Endothelial cell of umbilical vein (primary cell): Measurements from ENCODE around the gene TACR1. TPM values are rescaled to one million over a fixed set of nuclear protein-coding genes. Genes with fewer than 3 reads are reported as not detected.

Source experiments
- BruUV-seq: library from RNA; stranded (reverse); fragments of 400-500 nt; replicated peaks from 2 replicates; lab custom pipeline; 2021; lab: Mats Ljungman, UMichigan
- CTCF ChIA-PET: fragments of 300-600, 350-600 bp; sonication (Branson Sonifier 250); formaldehyde crosslinking; loops from one replicate; lab custom pipeline; 2021; ENCODE audit warnings: antibody characterized with exemption, inconsistent platforms; lab: Charles Lee
- POLR2A ChIA-PET: fragments of 300-600, 350-600 bp; sonication (Branson Sonifier 250); formaldehyde crosslinking; loops from one replicate; lab custom pipeline; 2021; ENCODE audit warnings: antibody characterized with exemption, inconsistent platforms; lab: Charles Lee
- DNase-seq: peaks from one replicate; pipeline ENCODE4 v3.0.0-alpha.2; 2011; ENCODE audit warnings: low read depth, low spot score
- FAIRE-seq: peaks from 2 replicates; lab custom pipeline; 2011; peaks lifted over from hg19 to GRCh38; lab: Jason Lieb, UNC
- H2AFZ ChIP-seq: 2 replicates; pipeline ENCODE4 v1.6.0; 2012; ENCODE audit warnings: low read depth, low read length, control low read depth, inconsistent platforms
- H3K27ac ChIP-seq: 2 replicates; pipeline ENCODE4 v1.5.1; 2011; ENCODE audit warnings: low read depth, mild to moderate bottlenecking, control low read depth, low read length, moderate library complexity; ENCODE audit not compliant: insufficient read depth
- H3K27me3 ChIP-seq, 2 experiments: 2 replicates each; pipeline versions ENCODE4 v1.6.0 to v1.6.1; 2011; ENCODE audit warnings: low read length in 2 of 2, mixed read lengths in 1 of 2; ENCODE audit not compliant: control insufficient read depth in 2 of 2, insufficient read depth in 2 of 2
- H3K36me3 ChIP-seq, 2 experiments: 2 replicates in 1 of 2; 3 replicates in 1 of 2; pipeline ENCODE4 v1.5.1; 2011; ENCODE audit warnings: low read length in 2 of 2, mild to moderate bottlenecking in 1 of 2, moderate library complexity in 1 of 2; ENCODE audit not compliant: control insufficient read depth in 2 of 2, insufficient read depth in 2 of 2; ENCODE audit errors: extremely low read depth in 1 of 2
- H3K4me1 ChIP-seq: 3 replicates; pipeline ENCODE4 v1.5.1; 2011; ENCODE audit warnings: mild to moderate bottlenecking, low read length; ENCODE audit not compliant: control insufficient read depth, insufficient read depth; ENCODE audit errors: extremely low read depth
- H3K4me2 ChIP-seq: 2 replicates; pipeline ENCODE4 v1.6.1; 2011; ENCODE audit warnings: low read length, control low read depth, mixed read lengths; ENCODE audit not compliant: insufficient read depth
- H3K4me3 ChIP-seq, 3 experiments: fragments of 200-600 bp in 1 of 3; sonication (generic), shearing (Covaris generic) in 1 of 3; replicated peaks in 1 of 3; 2 replicates each; pipeline ENCODE4 v1.5.1; 2011 to 2016; ENCODE audit warnings: control low read depth in 3 of 3, low read length in 3 of 3, mild to moderate bottlenecking in 2 of 3, inconsistent platforms in 1 of 3, low read depth in 1 of 3, moderate library complexity in 1 of 3; ENCODE audit not compliant: insufficient read depth in 1 of 3
- H3K79me2 ChIP-seq: 2 replicates; pipeline ENCODE4 v1.6.0; 2012; ENCODE audit warnings: low read length, inconsistent platforms; ENCODE audit not compliant: control insufficient read depth, insufficient read depth
- H3K9ac ChIP-seq: replicated peaks from 2 replicates; pipeline ENCODE3; 2011; ENCODE audit warnings: low read length, control low read depth; ENCODE audit not compliant: insufficient read depth; ENCODE audit errors: extremely low read depth
- H3K9me1 ChIP-seq: replicated peaks from 3 replicates; pipeline ENCODE4 v1.6.0; 2011; ENCODE audit warnings: mild to moderate bottlenecking, low read length; ENCODE audit not compliant: control insufficient read depth, insufficient read depth; ENCODE audit errors: extremely low read depth
- H3K9me3 ChIP-seq: replicated peaks from 2 replicates; pipeline ENCODE4 v1.5.1; 2012; ENCODE audit warnings: low read length, inconsistent platforms; ENCODE audit not compliant: control insufficient read depth, insufficient read depth
- H4K20me1 ChIP-seq: replicated peaks from 2 replicates; pipeline ENCODE3; 2011; ENCODE audit warnings: mild to moderate bottlenecking, low read length; ENCODE audit not compliant: control insufficient read depth, insufficient read depth; ENCODE audit errors: extremely low read depth
- EZH2 ChIP-seq: IDR thresholded peaks from 2 replicates; pipeline ENCODE4 v1.6.1; 2012; ENCODE audit warnings: borderline replicate concordance, low read depth, mild to moderate bottlenecking, moderate library complexity, low read length, inconsistent platforms; ENCODE audit not compliant: severe bottlenecking
- FOS ChIP-seq: IDR thresholded peaks from 2 replicates; pipeline ENCODE4 v1.6.1; 2011; ENCODE audit warnings: mild to moderate bottlenecking, low read length, moderate library complexity, borderline replicate concordance; ENCODE audit not compliant: insufficient read depth
- GATA2 ChIP-seq: IDR thresholded peaks from 2 replicates; pipeline ENCODE4 v1.7.0; 2011; ENCODE audit warnings: low read depth, mild to moderate bottlenecking, moderate library complexity, mixed read lengths, low read length; ENCODE audit not compliant: insufficient read length, insufficient read depth
- JUN ChIP-seq: IDR thresholded peaks from 2 replicates; pipeline ENCODE4 v1.6.1; 2011; ENCODE audit warnings: borderline replicate concordance, low read depth; ENCODE audit not compliant: insufficient read length, insufficient read depth
- MYC ChIP-seq: IDR thresholded peaks from one replicate; pipeline ENCODE4 v1.6.1; 2011; ENCODE audit warnings: mild to moderate bottlenecking, low read depth, low read length
- POLR2A ChIP-seq: IDR thresholded peaks from 2 replicates; pipeline ENCODE4 v1.6.1; 2012; ENCODE audit warnings: low read depth, mild to moderate bottlenecking, control low read depth, low read length
- POLR2AphosphoS5 ChIP-seq: IDR thresholded peaks from 2 replicates; pipeline ENCODE4 v1.6.1; 2012; ENCODE audit warnings: low read depth, mild to moderate bottlenecking, control low read depth, low read length, moderate library complexity; ENCODE audit not compliant: insufficient read depth
- dilution Hi-C: fragments of 300-500 bp; cut with MboI; formaldehyde crosslinking; loops from one replicate; pipeline ENCODE4 v1.15.0; 2019; ENCODE audit warnings: low sequenced_read_pairs; ENCODE audit not compliant: extremely low pct_ligation_motif_present
- intact Hi-C: fragments of 100-400 bp; cut with micrococcal nuclease; formaldehyde crosslinking; loops from one replicate; pipeline ENCODE4 v1.10.0; 2022
- polyA plus RNA-seq, 4 experiments: library from polyadenylated mRNA; depleted of rRNA in 3 of 4; stranded (reverse) in 3 of 4; unstranded in 1 of 4; fragments of >200 nt; gene quantifications; 2 replicates each; pipeline versions ENCODE4 v1.2.1 to v1.2.3, GENCODE V29; 2011 to 2012; ENCODE audit warnings: missing spikeins in 1 of 4
- total RNA-seq: library from RNA; stranded (reverse); gene quantifications from 2 replicates; pipeline ENCODE4 v1.2.3, GENCODE V29; 2021
- TF ChIP-seq, protein P1 (sequence below), 2 donors: IDR thresholded peaks; 1 replicate in 1 of 2; 2 replicates in 1 of 2; pipeline ENCODE4 v1.5.1; 2011; ENCODE audit warnings: low read length in 2 of 2, mild to moderate bottlenecking in 2 of 2, moderate library complexity in 2 of 2, control low read depth in 1 of 2, inconsistent platforms in 1 of 2, low read depth in 1 of 2; ENCODE audit not compliant: insufficient read depth in 1 of 2; ENCODE audit errors: extremely low read depth in 1 of 2
- TF ChIP-seq, protein P2 (sequence below): IDR thresholded peaks from 2 replicates; pipeline ENCODE4 v1.6.1; 2011; ENCODE audit not compliant: insufficient read depth, insufficient read length

TACR1 gene
- total and polyA plus RNA-seq, 2 donors (not counting 3 experiments of a cell fraction or from before 2014, with no cell fraction given): not detected

DNA sequence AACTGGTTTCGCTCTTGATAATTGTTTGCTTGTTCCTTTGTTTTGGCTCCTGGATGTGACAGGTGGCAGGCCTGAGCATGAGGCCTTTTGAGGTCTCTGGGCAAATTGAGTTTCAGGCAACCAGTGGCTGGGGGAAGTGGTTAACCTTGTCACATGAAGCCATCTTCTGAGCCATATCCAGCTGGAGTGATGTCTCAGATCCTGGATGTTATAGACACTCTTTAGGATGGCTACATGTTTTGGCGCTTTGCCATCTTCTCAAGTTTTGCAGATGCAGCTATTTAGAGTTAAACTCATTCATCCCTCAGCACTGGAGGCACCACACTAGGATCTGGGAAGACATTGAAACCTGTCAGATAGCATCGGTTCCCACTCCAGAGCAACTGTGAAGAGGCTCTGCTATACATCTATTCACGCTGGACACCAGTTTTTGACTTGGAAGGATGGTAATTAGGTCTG lies 25.3 kb upstream of the TACR1 start:
- no peaks in the 10 kb centered on the region for H4K20me1 ChIP-seq
- ChIA-PET CTCF (interaction anchor here (1.1 kb wide), 1 partner anchor 17 kb away, joined by 3 read pairs; no protein-coding TSS in a partner anchor), POLR2A (no interaction called here)
- H3K9me3 ChIP-seq: no peaks in the 10 kb centered on the region
- no peaks in the 10 kb centered on the region for H3K79me2 ChIP-seq
- no peak overlapping the region for H3K27ac ChIP-seq
- peaks cover 0 to 1% of the 10 kb centered on the region in 2 experiments for H3K27me3 ChIP-seq
- no peak overlapping the region for H3K4me2 ChIP-seq
- no TSS peak for BruUV-seq
- H3K9ac ChIP-seq: no peak overlapping the region
- H3K4me3 ChIP-seq: no peak overlapping the region
- DNase-seq: no peak
- no peaks in the 10 kb centered on the region for H3K4me1 ChIP-seq
- dilution Hi-C loops: no loop called here
- intact Hi-C loops: no loop called here
- no peaks in the 10 kb centered on the region for H3K36me3 ChIP-seq
- TF ChIP-seq, protein P1, sequence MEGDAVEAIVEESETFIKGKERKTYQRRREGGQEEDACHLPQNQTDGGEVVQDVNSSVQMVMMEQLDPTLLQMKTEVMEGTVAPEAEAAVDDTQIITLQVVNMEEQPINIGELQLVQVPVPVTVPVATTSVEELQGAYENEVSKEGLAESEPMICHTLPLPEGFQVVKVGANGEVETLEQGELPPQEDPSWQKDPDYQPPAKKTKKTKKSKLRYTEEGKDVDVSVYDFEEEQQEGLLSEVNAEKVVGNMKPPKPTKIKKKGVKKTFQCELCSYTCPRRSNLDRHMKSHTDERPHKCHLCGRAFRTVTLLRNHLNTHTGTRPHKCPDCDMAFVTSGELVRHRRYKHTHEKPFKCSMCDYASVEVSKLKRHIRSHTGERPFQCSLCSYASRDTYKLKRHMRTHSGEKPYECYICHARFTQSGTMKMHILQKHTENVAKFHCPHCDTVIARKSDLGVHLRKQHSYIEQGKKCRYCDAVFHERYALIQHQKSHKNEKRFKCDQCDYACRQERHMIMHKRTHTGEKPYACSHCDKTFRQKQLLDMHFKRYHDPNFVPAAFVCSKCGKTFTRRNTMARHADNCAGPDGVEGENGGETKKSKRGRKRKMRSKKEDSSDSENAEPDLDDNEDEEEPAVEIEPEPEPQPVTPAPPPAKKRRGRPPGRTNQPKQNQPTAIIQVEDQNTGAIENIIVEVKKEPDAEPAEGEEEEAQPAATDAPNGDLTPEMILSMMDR (IDR thresholded peaks at IDR 0.05; ENCODE audit: extremely low read depth in 1 of 2, insufficient read depth in 1 of 2, low read depth in 1 of 2, low read length in 2 of 2): no peak
- no peak for TF ChIP-seq FOS
- no peak overlapping the region for H2AFZ ChIP-seq
- H3K9me1 ChIP-seq: no peaks in the 10 kb centered on the region
- no peak for FAIRE-seq

DNA sequence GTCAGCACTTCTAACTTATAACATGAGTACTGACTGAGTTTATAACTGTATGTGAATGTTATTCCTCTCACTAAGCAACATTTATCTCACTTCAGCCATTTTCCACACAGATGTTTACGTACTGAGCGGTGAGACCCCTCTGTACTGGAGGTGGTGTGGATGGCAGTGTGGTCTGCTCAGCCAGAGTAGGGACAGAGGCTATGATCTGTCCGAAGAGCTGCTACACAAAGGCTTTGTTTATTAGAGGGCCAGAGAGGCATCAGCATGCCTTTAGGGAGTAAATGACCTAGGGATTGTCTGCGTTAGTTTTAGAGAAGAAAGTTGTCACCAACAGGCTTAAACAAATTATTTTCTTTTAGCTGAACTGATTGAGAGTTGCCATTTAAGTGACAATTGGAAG lies 23.2 kb upstream of the TACR1 start:
- CTCF ChIA-PET: interaction anchor here (1.5 kb wide), 1 partner anchor 19 kb away, joined by 4 read pairs; no protein-coding TSS in a partner anchor
- H3K36me3 ChIP-seq: no peaks in the 10 kb centered on the region
- H3K9me3 ChIP-seq: no peaks in the 10 kb centered on the region
- no peak overlapping the region for H2AFZ ChIP-seq
- H3K9ac ChIP-seq: no peak overlapping the region
- dilution Hi-C loops: no loop called here
- no peaks in the 10 kb centered on the region for H4K20me1 ChIP-seq
- no peak for TF ChIP-seq POLR2AphosphoS5
- TF ChIP-seq MYC: no peak
- no peak for TF ChIP-seq EZH2
- TF ChIP-seq FOS: no peak
- TF ChIP-seq GATA2: no peak
- no peak for TF ChIP-seq JUN
- TF ChIP-seq POLR2A: no peak
- TF ChIP-seq, protein P1 (IDR thresholded peaks at IDR 0.05; ENCODE audit: extremely low read depth in 1 of 2, insufficient read depth in 1 of 2, low read depth in 1 of 2, low read length in 2 of 2): no peak
- TF ChIP-seq, protein P2, sequence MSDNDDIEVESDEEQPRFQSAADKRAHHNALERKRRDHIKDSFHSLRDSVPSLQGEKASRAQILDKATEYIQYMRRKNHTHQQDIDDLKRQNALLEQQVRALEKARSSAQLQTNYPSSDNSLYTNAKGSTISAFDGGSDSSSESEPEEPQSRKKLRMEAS: no peak
- no peaks in the 10 kb centered on the region for H3K9me1 ChIP-seq
- H3K4me3 ChIP-seq: no peak overlapping the region
- DNase-seq: no peak
- no peak overlapping the region for H3K27ac ChIP-seq
- H3K79me2 ChIP-seq: no peaks in the 10 kb centered on the region
- BruUV-seq: no TSS peak
- no peaks in the 10 kb centered on the region for H3K4me1 ChIP-seq
- no peak overlapping the region for H3K4me2 ChIP-seq
- intact Hi-C loops: no loop called here
- FAIRE-seq: no peak
- POLR2A ChIA-PET: no interaction called here
- H3K27me3 ChIP-seq: no peaks in the 10 kb centered on the region
